Lung (tissue), 12 donors: ENCODE results near the gene CNTNAP5. TPM values are rescaled to one million over a fixed set of nuclear protein-coding genes. Genes with fewer than 3 reads are reported as not detected.

Source experiments
- ATAC-seq: fragments of 200-7000 bp; cut with Tn5 transposase; one replicate; pipeline ENCODE4 v1.9.1; 2020; ENCODE audit warnings: moderate number of reproducible peaks; ENCODE audit not compliant: insufficient read depth, low FRiP score
- DNase-seq, 3 donors: peaks; one replicate each; pipeline ENCODE4 v3.0.0-alpha.2; 2013 to 2017
- H3K27ac ChIP-seq, 2 donors: one replicate each; pipeline ENCODE4 v1.5.1; 2013; ENCODE audit warnings: mild to moderate bottlenecking in 2 of 2, moderate library complexity in 2 of 2, control low read depth in 1 of 2, inconsistent platforms in 1 of 2, low read depth in 1 of 2, low read length in 1 of 2
- H3K27me3 ChIP-seq, 3 donors: one replicate each; pipeline ENCODE4 v1.5.1; 2013; ENCODE audit warnings: low read length in 2 of 3; ENCODE audit not compliant: control insufficient read depth in 3 of 3, insufficient read depth in 3 of 3
- H3K36me3 ChIP-seq, 4 donors: one replicate each; pipeline ENCODE4 v1.5.1; 2013; ENCODE audit warnings: low read length in 4 of 4, mild to moderate bottlenecking in 1 of 4, moderate library complexity in 1 of 4; ENCODE audit not compliant: control insufficient read depth in 4 of 4, insufficient read depth in 4 of 4
- H3K4me1 ChIP-seq, 5 donors: one replicate each; pipeline ENCODE4 v1.5.1; 2013; ENCODE audit warnings: low read length in 5 of 5, mild to moderate bottlenecking in 2 of 5, moderate library complexity in 1 of 5; ENCODE audit not compliant: control insufficient read depth in 5 of 5, insufficient read depth in 5 of 5
- H3K4me3 ChIP-seq: one replicate; pipeline ENCODE4 v1.5.1; 2013; ENCODE audit warnings: mild to moderate bottlenecking, control low read depth, moderate library complexity
- H3K9ac ChIP-seq, 2 donors: one replicate each; pipeline ENCODE4 v1.5.1; 2013; ENCODE audit warnings: low read length in 2 of 2, control low read depth in 1 of 2; ENCODE audit not compliant: insufficient read depth in 1 of 2
- H3K9me3 ChIP-seq, 4 donors: one replicate each; pipeline ENCODE4 v1.5.1; 2013; ENCODE audit warnings: low read length in 3 of 4, mild to moderate bottlenecking in 1 of 4, moderate library complexity in 1 of 4; ENCODE audit not compliant: control insufficient read depth in 4 of 4, insufficient read depth in 3 of 4
- CTCF ChIP-seq: IDR thresholded peaks from 2 replicates; pipeline ENCODE4 v1.5.1; 2012; ENCODE audit warnings: mild to moderate bottlenecking; ENCODE audit errors: control extremely low read depth, extremely low read depth
- WGBS, 2 donors: extraction: QIAGEN DNeasy Blood & Tissue Kit; methylation state at CpG; one replicate each; pipeline ENCODE4 v1.1.7; 2013; 5-methylcytosine and 5-hydroxymethylcytosine counted together
- polyA plus RNA-seq, 2 donors: library from polyadenylated mRNA; stranded (reverse); fragments of 200-250 nt; gene quantifications; one replicate each; pipeline ENCODE4 v1.2.1, GENCODE V29; 2013
- total RNA-seq, 2 donors: library from RNA; depleted of rRNA in 1 of 2; stranded (reverse); fragments of >200 nt in 1 of 2; gene quantifications; one replicate each; pipeline ENCODE4 v1.2.1, GENCODE V29; 2014 to 2021
- donor health status: control.
- donor health status: control.
- donor health status: Bipolar disorder and iron deficiency.
- donor health status: healthy.
- donor health status: DM: yes; HTN: yes; CAD: no.

Gene CNTNAP5
- total and polyA plus RNA-seq, 4 donors, result 0.03 to 0.06 TPM; not detected in 2

GRCh38 chr2:124762388-124762787, 737.3 kb downstream of the CNTNAP5 start:
- H3K4me1 ChIP-seq, result no peaks in the 10 kb centered on the region
- 89 to 90% methylated on average over 1 of the region's 1 CpG for WGBS, 2 donors
- ATAC-seq, result no peak
- no peak overlapping the region for H3K4me3 ChIP-seq
- no peak overlapping the region for H3K9ac ChIP-seq
- no peak for DNase-seq
- H3K27ac ChIP-seq, result no peak overlapping the region
- H3K36me3 ChIP-seq, result no peaks in the 10 kb centered on the region
- no peak for TF ChIP-seq CTCF
- no peaks in the 10 kb centered on the region for H3K9me3 ChIP-seq
- no peaks in the 10 kb centered on the region for H3K27me3 ChIP-seq

GRCh38 chr2:124763611-124764010, 738.5 kb downstream of the CNTNAP5 start:
- H3K4me1 ChIP-seq, result no peaks in the 10 kb centered on the region
- TF ChIP-seq CTCF, result no peak
- no peak for DNase-seq
- H3K27ac ChIP-seq, result no peak overlapping the region
- ATAC-seq, result no peak
- no peaks in the 10 kb centered on the region for H3K9me3 ChIP-seq
- H3K27me3 ChIP-seq, result no peaks in the 10 kb centered on the region
- no peak overlapping the region for H3K9ac ChIP-seq
- 87 to 90% methylated on average over 9 of the region's 9 CpGs for WGBS, 2 donors
- H3K36me3 ChIP-seq, result no peaks in the 10 kb centered on the region
- no peak overlapping the region for H3K4me3 ChIP-seq

GRCh38 chr2:124774781-124775180, 749.7 kb downstream of the CNTNAP5 start:
- Histone ChIP-seq H3K9me3 (peaks cover 0 to 5% (median 0%) of the 10 kb centered on the region in 4 donors), H3K27me3 (no peaks in the 10 kb centered on the region), H3K36me3 (no peaks in the 10 kb centered on the region), H3K9ac (no peak overlapping the region), H3K4me1 (no peaks in the 10 kb centered on the region), H3K27ac (no peak overlapping the region), H3K4me3 (no peak overlapping the region)
- no peak for DNase-seq
- no peak for TF ChIP-seq CTCF
- ATAC-seq, result no peak
- WGBS, 2 donors, result 84 to 88% methylated on average over 5 of the region's 5 CpGs

- Histone ChIP-seq H3K9me3 (peaks cover 0 to 5% (median 0%) of the 10 kb centered on the region in 4 donors), H3K27ac (no peak overlapping the region), H3K4me3 (no peak overlapping the region), H3K9ac (no peak overlapping the region), H3K36me3 (no peaks in the 10 kb centered on the region), H3K27me3 (no peaks in the 10 kb centered on the region), H3K4me1 (no peaks in the 10 kb centered on the region)
- no peak for DNase-seq
- ATAC-seq, result no peak
- WGBS, 2 donors, result 72 to 83% methylated on average over 3 of the region's 3 CpGs
- TF ChIP-seq CTCF, result no peak
Measured at GRCh38 chr2:124776332-124776731, 751.2 kb downstream of the CNTNAP5 start.
